Forelimb muscle (tissue), 1 donor: Measurements from ENCODE around the gene F10. TPM values are rescaled to one million over a fixed set of nuclear protein-coding genes. Genes with fewer than 3 reads are reported as not detected.

Source experiments
- DNase-seq: peaks from one replicate; pipeline ENCODE4 v3.0.0-alpha.2; 2013; ENCODE audit warnings: low read depth
- polyA plus RNA-seq: library from polyadenylated mRNA; unstranded; fragments of 120-200 nt; gene quantifications from one replicate; pipeline ENCODE4 v1.2.1, GENCODE V29; 2013; ENCODE audit not compliant: insufficient read length

Gene F10
- polyA plus RNA-seq, 1 donor, result 16.9 TPM

GRCh38 chr13:113086031-113086750 lies 36.4 kb upstream of the F10 start:
- DNase-seq, result no peak

- DNase-seq, result no peak
Measured at GRCh38 chr13:113086991-113087922, 35.3 kb upstream of the F10 start.

- DNase-seq, result no peak
Measured at GRCh38 chr13:113087923-113088690, 34.5 kb upstream of the F10 start.

- no peak for DNase-seq
Measured at GRCh38 chr13:113088691-113089020, 33.9 kb upstream of the F10 start.

- DNase-seq, result no peak
Measured at GRCh38 chr13:113089693-113090414, 32.7 kb upstream of the F10 start.

- no peak for DNase-seq
Measured at GRCh38 chr13:113090415-113090770, 32.2 kb upstream of the F10 start.

- no peak for DNase-seq
Measured at GRCh38 chr13:113090806-113091205, 31.8 kb upstream of the F10 start.

GRCh38 chr13:113091211-113091771 lies 31.3 kb upstream of the F10 start:
- no peak for DNase-seq

GRCh38 chr13:113091891-113092775 lies 30.5 kb upstream of the F10 start:
- DNase-seq, result no peak

GRCh38 chr13:113092776-113093579 lies 29.6 kb upstream of the F10 start:
- DNase-seq, result no peak

- DNase-seq, result no peak
Measured at GRCh38 chr13:113093580-113094409, 28.8 kb upstream of the F10 start.

- DNase-seq, result no peak
Measured at GRCh38 chr13:113094410-113094800, 28.2 kb upstream of the F10 start.

GRCh38 chr13:113095146-113096051 lies 27.2 kb upstream of the F10 start:
- DNase-seq, result no peak

- no peak for DNase-seq
Measured at GRCh38 chr13:113096052-113096744, 26.4 kb upstream of the F10 start.

- no peak for DNase-seq
Measured at GRCh38 chr13:113096745-113097305, 25.8 kb upstream of the F10 start.

- no peak for DNase-seq
Measured at GRCh38 chr13:113097651-113098050, 24.9 kb upstream of the F10 start.
